Glutamatergic neuron (in vitro differentiated cells): ENCODE data around the gene MS4A1. TPM values are rescaled to one million over a fixed set of nuclear protein-coding genes. Genes with fewer than 3 reads are reported as not detected.

ENCODE experiments used
- DNase-seq: peaks from one replicate; pipeline ENCODE4 v3.0.0; 2022
- H3K27ac Mint-ChIP-seq: one replicate; pipeline ENCODE4 v1.8.0; 2020; ENCODE audit warnings: mild to moderate bottlenecking, mixed read lengths, inconsistent platforms; ENCODE audit not compliant: unreplicated experiment
- H3K27me3 Mint-ChIP-seq: one replicate; pipeline ENCODE4 v1.8.0; 2020; ENCODE audit warnings: mild to moderate bottlenecking, moderate library complexity, mixed read lengths, inconsistent platforms; ENCODE audit not compliant: unreplicated experiment
- H3K36me3 Mint-ChIP-seq: one replicate; pipeline ENCODE4 v1.8.0; 2020; ENCODE audit warnings: mild to moderate bottlenecking, mixed read lengths, inconsistent platforms; ENCODE audit not compliant: unreplicated experiment
- H3K4me1 Mint-ChIP-seq: one replicate; pipeline ENCODE4 v1.8.0; 2020; ENCODE audit warnings: mild to moderate bottlenecking, low read depth, mixed read lengths, inconsistent platforms; ENCODE audit not compliant: unreplicated experiment
- H3K4me3 Mint-ChIP-seq: one replicate; pipeline ENCODE4 v1.8.0; 2020; ENCODE audit warnings: mild to moderate bottlenecking, mixed read lengths, inconsistent platforms; ENCODE audit not compliant: unreplicated experiment
- H3K9me3 Mint-ChIP-seq: one replicate; pipeline ENCODE4 v1.8.0; 2020; ENCODE audit warnings: mild to moderate bottlenecking, moderate library complexity, mixed read lengths, inconsistent platforms; ENCODE audit not compliant: unreplicated experiment
- total RNA-seq: library from RNA; stranded (reverse); fragmentation: NEBNext Ultra II Directional; extraction: Animal tissue kit (Norgen Biotek cat#: 25700); gene quantifications from one replicate; pipeline ENCODE4 v1.2.1, GENCODE V29; 2021; ENCODE audit not compliant: unreplicated experiment
- TF ChIP-seq, protein P1 (sequence below): fragments of 200-600 bp; sonication (generic); IDR thresholded peaks from one replicate; pipeline ENCODE4 v1.5.0; 2021; ENCODE audit not compliant: partially characterized antibody, unreplicated experiment

Gene MS4A1
- total RNA-seq, 1 donor from 2014 or later = not detected

DNA sequence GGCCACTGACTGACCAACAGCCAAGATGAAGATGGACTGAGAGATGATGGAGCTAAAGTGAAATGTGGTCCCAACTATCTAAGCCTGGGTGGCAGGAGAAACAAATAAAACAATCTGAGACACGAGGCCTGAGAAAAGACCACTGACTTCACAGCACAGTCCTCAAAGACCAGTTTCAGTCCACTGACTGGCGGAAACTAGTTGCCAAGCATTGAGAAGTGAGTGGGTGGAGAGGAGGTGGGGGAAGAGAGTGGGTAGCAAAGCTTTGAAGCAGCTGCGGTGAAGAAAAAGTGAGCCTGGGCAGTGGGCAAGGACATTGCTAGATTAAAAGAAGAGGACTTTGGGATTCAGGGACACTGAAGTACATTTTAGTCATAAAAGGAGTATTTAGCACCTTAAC is 1.9 kb downstream of the MS4A1 start:
- no peaks in the 10 kb centered on the region for H3K4me1 Mint-ChIP-seq
- no peak for DNase-seq
- H3K27ac Mint-ChIP-seq = no peak overlapping the region
- no peaks in the 10 kb centered on the region for H3K9me3 Mint-ChIP-seq
- no peaks in the 10 kb centered on the region for H3K36me3 Mint-ChIP-seq
- no peaks in the 10 kb centered on the region for H3K27me3 Mint-ChIP-seq
- TF ChIP-seq, protein P1, sequence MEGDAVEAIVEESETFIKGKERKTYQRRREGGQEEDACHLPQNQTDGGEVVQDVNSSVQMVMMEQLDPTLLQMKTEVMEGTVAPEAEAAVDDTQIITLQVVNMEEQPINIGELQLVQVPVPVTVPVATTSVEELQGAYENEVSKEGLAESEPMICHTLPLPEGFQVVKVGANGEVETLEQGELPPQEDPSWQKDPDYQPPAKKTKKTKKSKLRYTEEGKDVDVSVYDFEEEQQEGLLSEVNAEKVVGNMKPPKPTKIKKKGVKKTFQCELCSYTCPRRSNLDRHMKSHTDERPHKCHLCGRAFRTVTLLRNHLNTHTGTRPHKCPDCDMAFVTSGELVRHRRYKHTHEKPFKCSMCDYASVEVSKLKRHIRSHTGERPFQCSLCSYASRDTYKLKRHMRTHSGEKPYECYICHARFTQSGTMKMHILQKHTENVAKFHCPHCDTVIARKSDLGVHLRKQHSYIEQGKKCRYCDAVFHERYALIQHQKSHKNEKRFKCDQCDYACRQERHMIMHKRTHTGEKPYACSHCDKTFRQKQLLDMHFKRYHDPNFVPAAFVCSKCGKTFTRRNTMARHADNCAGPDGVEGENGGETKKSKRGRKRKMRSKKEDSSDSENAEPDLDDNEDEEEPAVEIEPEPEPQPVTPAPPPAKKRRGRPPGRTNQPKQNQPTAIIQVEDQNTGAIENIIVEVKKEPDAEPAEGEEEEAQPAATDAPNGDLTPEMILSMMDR = no peak
- no peak overlapping the region for H3K4me3 Mint-ChIP-seq

DNA sequence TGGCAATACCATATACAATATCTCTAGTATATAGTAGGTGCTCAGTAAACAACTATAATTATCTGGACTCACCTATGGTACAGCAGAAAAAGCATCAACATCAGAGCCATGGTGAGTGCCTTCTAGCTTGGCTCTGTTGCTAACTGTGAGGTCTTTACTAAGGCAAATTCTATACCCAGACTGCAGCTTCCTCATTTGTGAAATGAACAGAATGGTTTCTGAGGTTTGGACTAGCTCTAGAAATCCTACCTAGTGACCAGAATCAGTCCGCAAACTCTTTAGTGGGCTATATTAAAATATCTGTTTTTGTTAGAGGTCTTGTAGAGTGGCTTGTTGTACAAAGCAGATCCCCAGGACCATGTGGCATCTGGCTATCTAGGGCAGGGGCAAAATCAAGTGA is 3.7 kb downstream of the MS4A1 start:
- Mint-ChIP-seq H3K9me3 (no peaks in the 10 kb centered on the region), H3K27ac (no peak overlapping the region), H3K4me3 (no peak overlapping the region), H3K27me3 (no peaks in the 10 kb centered on the region), H3K4me1 (peaks cover 2% of the 10 kb centered on the region), H3K36me3 (no peaks in the 10 kb centered on the region)
- DNase-seq = no peak
- TF ChIP-seq, protein P1 = no peak

DNA sequence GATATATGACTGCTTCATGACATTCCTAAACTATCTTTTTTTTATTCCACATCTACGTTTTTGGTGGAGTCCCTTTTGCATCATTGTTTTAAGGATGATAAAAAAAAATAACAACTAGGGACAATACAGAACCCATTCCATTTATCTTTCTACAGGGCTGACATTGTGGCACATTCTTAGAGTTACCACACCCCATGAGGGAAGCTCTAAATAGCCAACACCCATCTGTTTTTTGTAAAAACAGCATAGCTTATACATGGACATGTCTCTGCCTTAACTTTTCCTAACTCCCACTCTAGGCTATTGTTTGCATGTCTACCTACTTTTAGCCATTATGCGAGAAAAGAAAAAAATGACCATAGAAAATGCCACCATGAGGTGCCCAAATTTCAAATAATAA is 13.2 kb downstream of the MS4A1 start:
- Mint-ChIP-seq H3K27me3 (no peaks in the 10 kb centered on the region), H3K4me1 (no peaks in the 10 kb centered on the region), H3K4me3 (no peak overlapping the region), H3K27ac (no peak overlapping the region), H3K9me3 (no peaks in the 10 kb centered on the region), H3K36me3 (no peaks in the 10 kb centered on the region)
- TF ChIP-seq, protein P1 = no peak
- DNase-seq = no peak

DNA sequence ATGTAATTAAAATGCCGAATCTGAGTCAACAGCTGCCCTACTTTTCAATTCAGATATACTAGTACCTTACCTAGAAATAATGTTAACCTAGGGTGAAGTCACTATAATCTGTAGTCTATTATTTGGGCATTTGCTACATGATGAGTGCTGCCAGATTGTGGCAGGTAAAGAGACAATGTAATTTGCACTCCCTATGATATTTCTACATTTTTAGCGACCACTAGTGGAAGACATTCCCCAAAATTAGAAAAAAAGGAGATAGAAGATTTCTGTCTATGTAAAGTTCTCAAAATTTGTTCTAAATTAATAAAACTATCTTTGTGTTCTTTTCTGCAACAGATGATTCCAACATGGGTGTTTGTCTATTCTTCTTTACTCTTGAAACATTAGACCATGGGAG is 14.1 kb downstream of the MS4A1 start:
- Mint-ChIP-seq H3K36me3 (no peaks in the 10 kb centered on the region), H3K4me1 (no peaks in the 10 kb centered on the region), H3K9me3 (no peaks in the 10 kb centered on the region), H3K27ac (no peak overlapping the region), H3K27me3 (no peaks in the 10 kb centered on the region), H3K4me3 (no peak overlapping the region)
- DNase-seq = no peak
- TF ChIP-seq, protein P1 = no peak

DNA sequence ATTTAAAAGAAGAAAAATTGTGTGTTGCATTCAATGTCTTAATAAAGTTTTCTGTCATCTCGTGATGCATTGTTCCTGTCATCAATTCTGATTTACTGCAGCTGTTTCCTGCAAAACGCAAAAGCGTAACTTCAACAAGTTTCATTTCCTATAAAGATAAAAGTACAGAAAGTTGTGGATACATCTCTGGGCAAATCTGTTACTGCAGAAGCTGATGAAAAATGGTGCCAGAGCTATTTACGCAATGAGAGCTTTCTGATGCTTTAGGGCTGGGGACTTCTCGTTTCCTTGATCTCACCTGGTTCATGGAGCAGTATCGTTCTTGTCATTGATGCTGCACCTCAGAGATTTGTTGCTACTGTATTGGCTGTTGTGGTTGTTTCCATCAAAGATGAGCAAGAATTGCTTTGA is 21.4 kb downstream of the MS4A1 start:
- TF ChIP-seq, protein P1 = no peak
- no peaks in the 10 kb centered on the region for H3K4me1 Mint-ChIP-seq
- no peak for DNase-seq
- no peaks in the 10 kb centered on the region for H3K27me3 Mint-ChIP-seq
- no peaks in the 10 kb centered on the region for H3K9me3 Mint-ChIP-seq
- H3K36me3 Mint-ChIP-seq = no peaks in the 10 kb centered on the region
- H3K4me3 Mint-ChIP-seq = no peak overlapping the region
- H3K27ac Mint-ChIP-seq = no peak overlapping the region
